ENCODE measurements around the gene RPL5. TPM values are rescaled to one million over a fixed set of nuclear protein-coding genes. Genes with fewer than 3 reads are reported as not detected.
A peak's percentile ranks its signal among the peaks of the same experiment; 100 is the strongest.

RPL5 gene
- total and polyA plus RNA-seq, 2 donors = 1,628 to 1,942 TPM

DNA sequence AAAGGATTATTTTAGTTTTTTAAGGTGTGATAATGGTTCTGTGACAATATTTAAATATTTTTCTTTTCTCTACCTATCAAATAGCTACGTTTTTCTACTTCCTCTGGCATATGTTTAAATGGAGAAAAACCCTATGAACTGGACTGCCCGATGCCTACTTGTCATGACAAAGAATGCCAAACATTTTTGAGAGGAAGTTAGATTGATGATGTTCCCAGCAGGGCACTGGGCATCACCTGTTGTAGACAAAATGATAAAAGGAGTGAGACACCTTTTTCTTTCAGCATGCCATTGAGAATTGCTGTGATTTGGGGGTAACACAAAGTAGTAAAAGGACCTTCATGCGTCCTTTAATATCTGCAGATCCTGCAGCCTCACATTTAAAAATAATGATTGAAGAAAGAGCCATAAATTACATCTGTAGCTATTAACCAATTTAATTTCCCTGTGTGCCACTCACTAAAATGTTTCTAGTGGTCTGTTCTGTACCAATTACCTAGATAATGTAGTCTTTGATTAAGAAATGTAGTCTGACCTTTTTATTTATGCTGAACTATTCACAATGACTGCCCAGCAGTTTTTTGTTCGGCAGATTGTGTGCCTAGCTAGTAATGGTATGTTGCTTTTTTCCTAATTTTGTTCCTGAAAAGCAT is 47.6 kb downstream of the RPL5 start:
- H3K4me1 ChIP-seq (ENCODE audit: insufficient read depth) = no peaks in the 10 kb centered on the region
- H3K36me3 ChIP-seq (ENCODE audit: insufficient read depth) = peaks cover 2% of the 10 kb centered on the region
- H3K4me3 ChIP-seq (ENCODE audit: low read depth, low read length) = no peak overlapping the region
- H3K27ac ChIP-seq (ENCODE audit: low read depth) = no peak overlapping the region
- DNase-seq (ENCODE audit: extremely low spot score) = no peak
- WGBS = 84% methylated on average over 4 of the region's 4 CpGs

DNA sequence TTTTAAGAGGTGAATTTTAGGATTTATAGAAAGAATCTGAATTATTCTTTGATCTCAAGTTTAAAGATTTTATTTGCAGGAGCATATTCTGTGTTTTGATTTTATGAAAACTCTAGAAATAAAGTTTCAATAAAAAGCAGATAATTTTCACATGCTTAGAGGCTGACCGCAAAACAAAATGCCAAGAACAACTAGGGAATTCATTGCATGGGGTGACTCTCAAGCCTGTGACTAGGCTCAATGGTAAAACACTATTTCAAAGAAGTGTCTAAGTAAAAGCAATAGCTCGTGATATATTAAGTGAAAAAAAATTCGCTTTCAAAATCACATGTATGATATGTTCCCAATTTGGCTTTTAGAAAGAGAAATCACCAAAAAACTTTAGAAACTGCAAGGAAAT is 49.6 kb downstream of the RPL5 start:
- WGBS = 86% methylated on average over 3 of the region's 3 CpGs
- H3K4me3 ChIP-seq (ENCODE audit: low read depth, low read length) = no peak overlapping the region
- H3K27ac ChIP-seq (ENCODE audit: low read depth) = no peak overlapping the region
- no peaks in the 10 kb centered on the region for H3K4me1 ChIP-seq (ENCODE audit: insufficient read depth)
- DNase-seq (ENCODE audit: extremely low spot score) = no peak
- no peaks in the 10 kb centered on the region for H3K36me3 ChIP-seq (ENCODE audit: insufficient read depth)

DNA sequence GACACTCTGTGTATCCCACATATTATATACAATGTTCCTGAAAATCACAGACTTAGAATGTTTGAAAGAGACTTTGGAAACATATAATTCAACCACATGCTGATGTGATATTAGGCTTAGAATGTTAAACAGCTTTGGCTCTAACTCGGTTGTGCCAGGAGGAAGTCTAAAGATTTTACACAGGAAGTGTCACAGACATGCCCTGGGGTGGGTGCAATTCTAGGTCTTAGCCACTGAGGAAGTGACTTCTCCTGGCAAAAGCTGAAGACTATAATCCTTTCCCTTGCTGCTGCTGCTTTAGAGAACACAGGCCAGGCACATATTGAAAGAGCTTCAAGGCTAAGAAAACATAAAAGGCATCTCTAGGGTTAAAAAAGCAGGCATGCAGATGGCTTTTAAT is 51.0 kb downstream of the RPL5 start:
- DNase-seq (ENCODE audit: extremely low spot score) = no peak
- Histone ChIP-seq H3K27ac (ENCODE audit: low read depth) (no peak overlapping the region), H3K4me1 (ENCODE audit: insufficient read depth) (no peaks in the 10 kb centered on the region), H3K36me3 (ENCODE audit: insufficient read depth) (no peaks in the 10 kb centered on the region), H3K4me3 (ENCODE audit: low read depth, low read length) (no peak overlapping the region)
- 33% methylated on average over 1 of the region's 1 CpG for WGBS

DNA sequence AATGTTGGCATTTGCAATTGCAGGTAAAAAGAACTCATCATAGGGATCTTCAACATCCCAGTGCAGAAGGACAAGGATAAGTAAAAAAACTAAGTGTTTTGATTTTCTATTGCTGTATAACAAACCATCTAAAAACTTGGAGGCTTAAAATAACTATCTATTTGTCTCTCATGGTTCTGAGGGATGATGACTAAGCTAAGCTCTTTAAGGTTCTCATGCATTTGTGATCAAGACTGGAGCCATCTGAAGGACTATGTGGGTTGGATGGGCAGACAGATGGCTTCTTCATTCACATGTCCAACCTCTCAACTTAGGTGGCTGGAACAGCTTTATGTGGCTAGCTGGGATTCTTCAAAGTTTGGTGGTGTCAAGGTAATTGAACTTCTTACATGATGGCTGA is 51.5 kb downstream of the RPL5 start:
- no peak overlapping the region for H3K4me3 ChIP-seq (ENCODE audit: low read depth, low read length)
- H3K27ac ChIP-seq (ENCODE audit: low read depth) = no peak overlapping the region
- H3K36me3 ChIP-seq (ENCODE audit: insufficient read depth) = no peaks in the 10 kb centered on the region
- DNase-seq (ENCODE audit: extremely low spot score) = no peak
- H3K4me1 ChIP-seq (ENCODE audit: insufficient read depth) = no peaks in the 10 kb centered on the region

DNA sequence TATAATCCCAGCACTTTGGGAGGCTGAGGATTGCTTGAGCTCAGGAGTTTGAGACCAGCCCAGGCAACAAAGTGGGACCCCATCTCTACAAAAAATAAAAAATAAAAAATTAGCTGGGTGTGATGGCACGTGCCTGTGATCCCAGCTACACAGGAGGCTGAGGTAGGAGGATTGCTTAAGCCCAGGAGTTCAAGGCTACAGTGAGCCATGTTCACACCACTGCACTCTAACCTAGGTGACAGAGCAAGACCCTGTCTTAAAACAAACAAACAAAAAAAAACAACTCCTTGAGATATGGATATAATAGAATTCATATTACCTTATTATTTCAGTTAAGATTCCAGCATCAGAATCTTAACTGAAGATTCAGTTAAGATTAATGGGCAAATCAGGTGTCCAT is 52.4 kb downstream of the RPL5 start:
- Histone ChIP-seq H3K36me3 (ENCODE audit: insufficient read depth) (no peaks in the 10 kb centered on the region), H3K4me3 (ENCODE audit: low read depth, low read length) (no peak overlapping the region), H3K27ac (ENCODE audit: low read depth) (no peak overlapping the region), H3K4me1 (ENCODE audit: insufficient read depth) (no peaks in the 10 kb centered on the region)
- 92% methylated on average over 1 of the region's 1 CpG for WGBS
- no peak for DNase-seq (ENCODE audit: extremely low spot score)

DNA sequence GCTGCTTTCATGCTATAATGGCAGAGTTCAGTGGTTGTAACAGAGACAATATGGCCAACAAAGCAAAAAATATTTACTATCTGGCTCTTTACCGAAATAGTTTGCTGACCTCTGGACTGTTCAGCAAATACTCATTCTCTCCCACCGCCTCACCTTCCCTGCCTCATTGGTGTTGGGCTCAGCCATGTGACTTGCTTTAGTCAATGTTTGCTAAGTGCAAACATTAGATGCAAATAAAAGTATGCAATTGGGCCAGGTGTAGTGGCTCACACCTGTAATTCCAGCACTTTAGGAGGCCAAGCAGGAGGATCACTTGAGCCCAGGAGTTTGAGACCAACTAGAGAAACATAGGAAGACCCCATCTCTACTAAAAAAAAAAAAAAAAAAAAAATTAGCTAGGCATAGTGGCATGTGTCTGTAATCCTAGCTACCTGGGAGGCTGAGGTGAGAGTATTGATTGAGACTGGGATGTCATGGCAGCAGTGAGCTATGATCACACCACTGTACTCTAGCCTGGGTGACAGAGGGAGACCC is 55.1 kb downstream of the RPL5 start:
- H3K36me3 ChIP-seq (ENCODE audit: insufficient read depth) = no peaks in the 10 kb centered on the region
- H3K4me1 ChIP-seq (ENCODE audit: insufficient read depth) = no peaks in the 10 kb centered on the region
- no peak overlapping the region for H3K4me3 ChIP-seq (ENCODE audit: low read depth, low read length)
- WGBS = 95% methylated on average over 2 of the region's 2 CpGs
- DNase-seq (ENCODE audit: extremely low spot score) = no peak
- H3K27ac ChIP-seq (ENCODE audit: low read depth) = no peak overlapping the region

DNA sequence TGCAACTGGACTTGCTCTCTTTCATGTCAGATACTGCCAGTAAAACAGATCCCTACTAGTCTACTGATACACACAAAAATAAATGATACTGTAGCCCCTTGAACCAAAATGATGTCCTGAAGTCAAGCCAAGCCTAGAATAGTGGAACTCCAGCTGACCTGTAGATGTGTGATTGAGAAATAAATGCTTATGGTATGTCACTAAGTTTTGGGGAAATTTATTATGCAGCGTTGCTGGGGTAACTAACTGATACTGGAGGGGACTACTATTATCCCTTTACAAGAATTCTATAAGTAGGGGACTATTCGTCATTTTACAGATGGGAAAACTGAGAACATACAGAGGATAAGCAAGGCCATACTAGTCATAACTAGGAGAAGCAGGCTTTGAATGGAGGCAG is 55.6 kb downstream of the RPL5 start:
- WGBS = 95% methylated on average over 2 of the region's 2 CpGs
- Histone ChIP-seq H3K36me3 (ENCODE audit: insufficient read depth) (no peaks in the 10 kb centered on the region), H3K4me1 (ENCODE audit: insufficient read depth) (no peaks in the 10 kb centered on the region), H3K4me3 (ENCODE audit: low read depth, low read length) (no peak overlapping the region), H3K27ac (ENCODE audit: low read depth) (no peak overlapping the region)
- DNase-seq (ENCODE audit: extremely low spot score) = no peak

Small RNAs within 50 kb of the gene (small RNA-seq; reads per million reads assigned to genes)
- gene RF00432 (not detected), gene SNORA66 (11.6 reads per million, percentile 94 among the genes with 10 or more reads in this experiment), gene SNORD21 (not detected)

Other genes starting within 250 kb of the RPL5 start
- gene EVI5, start 46.9 kb upstream of the RPL5 start, total RNA-seq = 104 TPM
- gene EVI5, start 46.9 kb upstream of the RPL5 start, polyA plus RNA-seq = 8.2 TPM
- gene DIPK1A, start 129.4 kb downstream of the RPL5 start, total RNA-seq = 21.8 TPM
- gene DIPK1A, start 129.4 kb downstream of the RPL5 start, polyA plus RNA-seq = 22.8 TPM
- gene MTF2, start 247.2 kb downstream of the RPL5 start, total RNA-seq = 72.4 TPM
- gene MTF2, start 247.2 kb downstream of the RPL5 start, polyA plus RNA-seq = 7.9 TPM